ENCODE results near the gene RESF1.
"Not testable (repeated sequence)": the region's sequence is repeated elsewhere in the genome, so short reads cannot be mapped to it uniquely, and the experiment has no call there.

Gene RESF1

DNA sequence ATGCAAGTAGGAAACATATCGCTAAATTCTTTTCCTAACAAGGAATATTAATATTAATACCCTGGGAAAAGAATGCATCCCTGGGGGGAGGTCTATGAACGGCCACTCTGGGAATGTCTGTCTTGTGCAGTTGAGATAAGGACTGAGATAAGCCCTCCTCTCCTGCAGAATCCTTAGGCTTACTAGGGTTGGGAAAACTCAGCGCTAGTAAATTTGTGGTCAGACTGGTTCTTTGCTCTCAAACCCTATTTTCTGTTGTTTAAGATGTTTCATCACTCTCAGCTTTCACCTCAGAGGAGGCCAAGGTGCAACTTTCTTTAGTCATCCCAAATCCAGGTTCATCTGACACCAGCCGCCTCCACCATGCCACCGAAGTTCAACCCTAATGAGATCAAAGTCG lies 11.2 kb upstream of the RESF1 start:
- Histone ChIP-seq H3K9ac (ENCODE audit: low read depth, low read length) (no peak overlapping the region), H3K27me3 (ENCODE audit: control insufficient read depth, insufficient read depth, low read length) (no peaks in the 10 kb centered on the region), H3K4me3 (ENCODE audit: low read depth, low read length) (no peak overlapping the region), H3K36me3 (ENCODE audit: control insufficient read depth, insufficient read depth, low read length) (no peaks in the 10 kb centered on the region), H3K4me1 (ENCODE audit: control insufficient read depth, insufficient read depth, low read length) (no peaks in the 10 kb centered on the region), H3K9me3 (ENCODE audit: control insufficient read depth, insufficient read depth, low read length) (peaks cover under 1% of the 10 kb centered on the region)

- not testable (repeated sequence) for H3K9me3 ChIP-seq (ENCODE audit: control insufficient read depth, insufficient read depth, low read length); H3K9ac ChIP-seq (ENCODE audit: low read depth, low read length); H3K36me3 ChIP-seq (ENCODE audit: control insufficient read depth, insufficient read depth, low read length); H3K4me3 ChIP-seq (ENCODE audit: low read depth, low read length); H3K4me1 ChIP-seq (ENCODE audit: control insufficient read depth, insufficient read depth, low read length); H3K27me3 ChIP-seq (ENCODE audit: control insufficient read depth, insufficient read depth, low read length)
Measured at GRCh38 chr12:31948697-31949359, 10.4 kb upstream of the RESF1 start.

GRCh38 chr12:31950088-31950487 lies 9.1 kb upstream of the RESF1 start:
- Histone ChIP-seq H3K9me3 (ENCODE audit: control insufficient read depth, insufficient read depth, low read length) (no peaks in the 10 kb centered on the region), H3K27me3 (ENCODE audit: control insufficient read depth, insufficient read depth, low read length) (no peaks in the 10 kb centered on the region), H3K4me3 (ENCODE audit: low read depth, low read length) (no peak overlapping the region), H3K36me3 (ENCODE audit: control insufficient read depth, insufficient read depth, low read length) (no peaks in the 10 kb centered on the region), H3K4me1 (ENCODE audit: control insufficient read depth, insufficient read depth, low read length) (no peaks in the 10 kb centered on the region), H3K9ac (ENCODE audit: low read depth, low read length) (no peak overlapping the region)

DNA sequence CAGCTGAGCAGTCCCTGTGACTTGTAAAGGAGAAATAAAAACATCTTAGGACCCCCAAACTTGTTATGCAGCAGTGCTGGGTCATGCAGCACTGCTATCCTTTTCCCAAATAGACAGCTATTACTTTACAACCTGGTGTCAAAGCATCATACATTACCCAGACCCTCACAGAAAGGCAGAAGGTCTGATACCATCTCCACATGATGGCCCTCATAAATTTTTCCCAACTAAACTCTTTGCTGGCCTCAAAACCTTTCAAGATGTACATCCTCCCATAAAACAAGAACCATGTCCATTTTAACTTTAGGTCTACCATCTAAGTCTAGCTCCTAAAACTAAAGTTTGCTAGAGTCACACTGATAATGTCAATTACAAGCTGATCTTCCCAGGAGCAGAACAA lies 8.7 kb upstream of the RESF1 start:
- Histone ChIP-seq H3K9me3 (ENCODE audit: control insufficient read depth, insufficient read depth, low read length) (no peaks in the 10 kb centered on the region), H3K9ac (ENCODE audit: low read depth, low read length) (no peak overlapping the region), H3K4me1 (ENCODE audit: control insufficient read depth, insufficient read depth, low read length) (no peaks in the 10 kb centered on the region), H3K4me3 (ENCODE audit: low read depth, low read length) (no peak overlapping the region), H3K27me3 (ENCODE audit: control insufficient read depth, insufficient read depth, low read length) (no peaks in the 10 kb centered on the region), H3K36me3 (ENCODE audit: control insufficient read depth, insufficient read depth, low read length) (no peaks in the 10 kb centered on the region)

DNA sequence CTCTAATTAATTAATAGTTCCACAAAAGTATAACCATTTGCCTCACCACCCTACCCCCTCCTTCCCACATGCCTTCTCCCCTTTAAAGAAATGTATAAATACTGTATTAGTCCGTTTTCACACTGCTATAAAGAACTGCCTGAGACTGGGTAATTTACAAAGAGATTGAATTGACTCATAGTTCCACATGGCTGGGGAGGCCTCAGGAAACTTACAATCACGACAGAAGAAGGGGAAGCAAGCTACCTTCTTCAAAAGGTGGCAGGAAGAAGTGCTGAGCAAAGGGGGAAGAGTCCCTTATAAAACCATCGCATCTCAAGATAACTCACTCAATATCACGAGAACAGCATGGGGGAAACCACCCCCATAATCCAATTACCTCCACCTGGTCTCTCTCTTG lies 8.2 kb upstream of the RESF1 start:
- Histone ChIP-seq H3K9me3 (ENCODE audit: control insufficient read depth, insufficient read depth, low read length) (no peaks in the 10 kb centered on the region), H3K4me1 (ENCODE audit: control insufficient read depth, insufficient read depth, low read length) (no peaks in the 10 kb centered on the region), H3K9ac (ENCODE audit: low read depth, low read length) (no peak overlapping the region), H3K4me3 (ENCODE audit: low read depth, low read length) (no peak overlapping the region), H3K27me3 (ENCODE audit: control insufficient read depth, insufficient read depth, low read length) (no peaks in the 10 kb centered on the region), H3K36me3 (ENCODE audit: control insufficient read depth, insufficient read depth, low read length) (no peaks in the 10 kb centered on the region)

GRCh38 chr12:31951939-31952338 lies 7.3 kb upstream of the RESF1 start:
- no peak overlapping the region for H3K4me3 ChIP-seq (ENCODE audit: low read depth, low read length)
- H3K9me3 ChIP-seq (ENCODE audit: control insufficient read depth, insufficient read depth, low read length), result no peaks in the 10 kb centered on the region
- H3K4me1 ChIP-seq (ENCODE audit: control insufficient read depth, insufficient read depth, low read length), result no peaks in the 10 kb centered on the region
- H3K9ac ChIP-seq (ENCODE audit: low read depth, low read length), result no peak overlapping the region
- H3K27me3 ChIP-seq (ENCODE audit: control insufficient read depth, insufficient read depth, low read length), result no peaks in the 10 kb centered on the region
- H3K36me3 ChIP-seq (ENCODE audit: control insufficient read depth, insufficient read depth, low read length), result no peaks in the 10 kb centered on the region

DNA sequence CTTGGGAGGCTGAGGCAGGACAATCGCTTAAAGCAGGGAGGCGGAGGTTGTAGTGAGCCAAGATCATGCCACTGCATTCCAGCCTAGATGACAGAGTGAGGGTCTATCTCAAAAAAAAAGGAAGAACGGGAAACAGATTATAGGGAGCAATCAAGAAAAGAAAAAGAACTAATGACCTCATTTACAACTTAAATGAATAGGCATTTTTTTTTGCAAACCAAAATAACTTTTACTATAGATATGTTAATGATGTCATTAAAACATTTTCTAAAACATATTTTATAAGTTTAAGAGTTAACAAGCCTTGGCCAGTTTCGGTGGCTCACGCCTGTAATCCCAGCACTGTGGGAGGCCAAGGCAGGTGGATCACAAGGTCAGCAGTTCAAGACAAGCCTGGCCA lies 6.8 kb upstream of the RESF1 start:
- no peaks in the 10 kb centered on the region for H3K9me3 ChIP-seq (ENCODE audit: control insufficient read depth, insufficient read depth, low read length)
- no peaks in the 10 kb centered on the region for H3K27me3 ChIP-seq (ENCODE audit: control insufficient read depth, insufficient read depth, low read length)
- H3K36me3 ChIP-seq (ENCODE audit: control insufficient read depth, insufficient read depth, low read length), result no peaks in the 10 kb centered on the region
- no peak overlapping the region for H3K4me3 ChIP-seq (ENCODE audit: low read depth, low read length)
- H3K4me1 ChIP-seq (ENCODE audit: control insufficient read depth, insufficient read depth, low read length), result no peaks in the 10 kb centered on the region
- no peak overlapping the region for H3K9ac ChIP-seq (ENCODE audit: low read depth, low read length)

- peaks cover 5% of the 10 kb centered on the region for H3K4me1 ChIP-seq (ENCODE audit: control insufficient read depth, insufficient read depth, low read length)
- no peak overlapping the region for H3K9ac ChIP-seq (ENCODE audit: low read depth, low read length)
- H3K4me3 ChIP-seq (ENCODE audit: low read depth, low read length), result no peak overlapping the region
- H3K27me3 ChIP-seq (ENCODE audit: control insufficient read depth, insufficient read depth, low read length), result no peaks in the 10 kb centered on the region
- H3K36me3 ChIP-seq (ENCODE audit: control insufficient read depth, insufficient read depth, low read length), result no peaks in the 10 kb centered on the region
- H3K9me3 ChIP-seq (ENCODE audit: control insufficient read depth, insufficient read depth, low read length), result no peaks in the 10 kb centered on the region
Measured at GRCh38 chr12:31954925-31955858, 4.0 kb upstream of the RESF1 start.

GRCh38 chr12:31958569-31959160 lies 550 bp upstream of the RESF1 start:
- Histone ChIP-seq H3K27me3 (ENCODE audit: control insufficient read depth, insufficient read depth, low read length) (no peaks in the 10 kb centered on the region), H3K9me3 (ENCODE audit: control insufficient read depth, insufficient read depth, low read length) (no peaks in the 10 kb centered on the region), H3K4me1 (ENCODE audit: control insufficient read depth, insufficient read depth, low read length) (peaks cover 13% of the 10 kb centered on the region), H3K4me3 (ENCODE audit: low read depth, low read length) (peak overlapping the region; percentile 68), H3K36me3 (ENCODE audit: control insufficient read depth, insufficient read depth, low read length) (peaks cover 3% of the 10 kb centered on the region), H3K9ac (ENCODE audit: low read depth, low read length) (no peak overlapping the region)

- Histone ChIP-seq H3K4me1 (ENCODE audit: control insufficient read depth, insufficient read depth, low read length) (peaks cover 13% of the 10 kb centered on the region), H3K9me3 (ENCODE audit: control insufficient read depth, insufficient read depth, low read length) (no peaks in the 10 kb centered on the region), H3K9ac (ENCODE audit: low read depth, low read length) (peak overlapping the region; percentile 66), H3K36me3 (ENCODE audit: control insufficient read depth, insufficient read depth, low read length) (peaks cover 3% of the 10 kb centered on the region), H3K4me3 (ENCODE audit: low read depth, low read length) (peak overlapping the region; percentile 68), H3K27me3 (ENCODE audit: control insufficient read depth, insufficient read depth, low read length) (no peaks in the 10 kb centered on the region)
Measured at GRCh38 chr12:31959701-31960391, 631 bp downstream of the RESF1 start.

- peaks cover 3% of the 10 kb centered on the region for H3K36me3 ChIP-seq (ENCODE audit: control insufficient read depth, insufficient read depth, low read length)
- no peak overlapping the region for H3K9ac ChIP-seq (ENCODE audit: low read depth, low read length)
- peak overlapping the region; percentile 68 for H3K4me3 ChIP-seq (ENCODE audit: low read depth, low read length)
Measured at GRCh38 chr12:31961137-31961536, 1.9 kb downstream of the RESF1 start.

More at GRCh38 chr12:31961137-31961536, 1.9 kb downstream of the RESF1 start:
- H3K4me1 ChIP-seq (ENCODE audit: control insufficient read depth, insufficient read depth, low read length), result peaks cover 13% of the 10 kb centered on the region
- H3K9me3 ChIP-seq (ENCODE audit: control insufficient read depth, insufficient read depth, low read length), result no peaks in the 10 kb centered on the region
- H3K27me3 ChIP-seq (ENCODE audit: control insufficient read depth, insufficient read depth, low read length), result no peaks in the 10 kb centered on the region

Measured in iPS-15b (cell line).